HCT116 (cell line): ENCODE results near the gene KCNN3. TPM values are rescaled to one million over a fixed set of nuclear protein-coding genes. Genes with fewer than 3 reads are reported as not detected.

Source experiments
- ATAC-seq: fragments of 200-7000 bp; cut with Tn5 transposase; 2 replicates; pipeline ENCODE4 v1.9.1; 2020; ENCODE audit warnings: mild to moderate bottlenecking, moderate library complexity
- BruUV-seq: library from RNA; stranded (reverse); fragments of 400-500 nt; replicated peaks from 2 replicates; lab custom pipeline; 2021; lab: Mats Ljungman, UMichigan
- CTCF ChIA-PET: fragments of 300-600 bp; sonication (Branson Sonifier 250); formaldehyde crosslinking; loops from one replicate; lab custom pipeline; 2021; ENCODE audit warnings: antibody characterized with exemption; lab: Charles Lee
- POLR2A ChIA-PET: fragments of 300-600, 350-600 bp; sonication (Branson Sonifier 250); formaldehyde crosslinking; loops from one replicate; lab custom pipeline; 2021; ENCODE audit warnings: antibody characterized with exemption; lab: Charles Lee
- RAD21 ChIA-PET, 2 experiments: fragments of 300-600 bp; sonication (Branson Sonifier 250); formaldehyde crosslinking; loops; one replicate each; lab custom pipeline; 2023; ENCODE audit warnings: low total read pairs in 2 of 2; ENCODE audit not compliant: uncharacterized antibody in 2 of 2, unreplicated experiment in 2 of 2, low non-redundant PET in 1 of 2; lab: Charles Lee
- DNase-seq: peaks from one replicate; pipeline ENCODE4 v3.0.0-alpha.2; 2010; ENCODE audit warnings: low read depth, low spot score
- H2AFZ ChIP-seq: fragments of 200-600 bp; shearing (Covaris generic), sonication (generic); 2 replicates; pipeline ENCODE4 v1.6.1; 2017; ENCODE audit warnings: low read depth, mixed run types, mixed read lengths, antibody characterized with exemption, low read length; ENCODE audit not compliant: poor library complexity, severe bottlenecking
- H3K27ac ChIP-seq: 2 replicates; pipeline ENCODE4 v1.5.1; 2012; ENCODE audit warnings: low read depth, low read length
- H3K27me3 ChIP-seq: fragments of 200-600 bp; sonication (generic); 2 replicates; pipeline ENCODE4 v1.6.1; 2016; ENCODE audit warnings: mixed run types, low read length, mixed read lengths; ENCODE audit not compliant: insufficient read depth
- H3K36me3 ChIP-seq, 2 experiments: fragments of 200-500 bp in 1 of 2; fragments of 200-600 bp in 1 of 2; sonication (Bioruptor generic) in 1 of 2; sonication (generic) in 1 of 2; 2 replicates each; pipeline versions ENCODE4 v1.5.1 to v1.6.1; 2014 to 2016; ENCODE audit warnings: low read length in 2 of 2, inconsistent platforms in 1 of 2, mixed read lengths in 1 of 2, mixed run types in 1 of 2; ENCODE audit not compliant: insufficient read depth in 2 of 2, control insufficient read depth in 1 of 2
- H3K4me1 ChIP-seq, 2 experiments: fragments of 200-600 bp in 1 of 2; sonication (generic) in 1 of 2; 2 replicates each; pipeline versions ENCODE4 v1.5.1 to v1.6.1; 2012 to 2017; ENCODE audit warnings: low read length in 2 of 2, inconsistent platforms in 1 of 2, mild to moderate bottlenecking in 1 of 2, mixed read lengths in 1 of 2, mixed run types in 1 of 2, moderate library complexity in 1 of 2; ENCODE audit not compliant: insufficient read depth in 2 of 2, control insufficient read depth in 1 of 2
- H3K4me2 ChIP-seq: fragments of 200-600 bp; sonication (generic); 2 replicates; pipeline ENCODE4 v1.6.1; 2017; ENCODE audit warnings: mixed run types, low read length, mixed read lengths
- H3K4me3 ChIP-seq, 2 experiments: fragments of 200-600 bp in 1 of 2; sonication (generic) in 1 of 2; replicated peaks in 1 of 2; 2 replicates each; pipeline ENCODE4 v1.5.1; 2011 to 2016; ENCODE audit warnings: low read length in 2 of 2, control low read depth in 1 of 2, low read depth in 1 of 2, mild to moderate bottlenecking in 1 of 2, mixed read lengths in 1 of 2, mixed run types in 1 of 2
- H3K79me2 ChIP-seq: fragments of 200-600 bp; sonication (generic); 2 replicates; pipeline ENCODE4 v1.6.1; 2017; ENCODE audit warnings: mild to moderate bottlenecking, mixed run types, low read length, moderate library complexity, mixed read lengths; ENCODE audit not compliant: insufficient read depth
- H3K9ac ChIP-seq: fragments of 200-600 bp; sonication (generic); 2 replicates; pipeline ENCODE4 v1.6.1; 2016; ENCODE audit warnings: low read length, mixed read lengths
- H3K9me2 ChIP-seq: fragments of 200-600 bp; sonication (generic), shearing (Covaris generic); 2 replicates; pipeline ENCODE4 v1.6.1; 2017; ENCODE audit warnings: mixed run types, mild to moderate bottlenecking, moderate library complexity; ENCODE audit not compliant: insufficient read depth
- H3K9me3 ChIP-seq, 2 experiments: fragments of 200-500 bp in 1 of 2; fragments of 200-600 bp in 1 of 2; sonication (Bioruptor generic) in 1 of 2; sonication (generic) in 1 of 2; 2 replicates each; pipeline ENCODE4 v1.6.1; 2014 to 2017; ENCODE audit warnings: low read length in 2 of 2, mixed read lengths in 2 of 2, inconsistent platforms in 1 of 2, low read depth in 1 of 2, mild to moderate bottlenecking in 1 of 2, mixed run types in 1 of 2, moderate library complexity in 1 of 2; ENCODE audit not compliant: control insufficient read depth in 1 of 2, insufficient read depth in 1 of 2
- H4K20me1 ChIP-seq: fragments of 200-600 bp; sonication (generic), shearing (Covaris generic); 2 replicates; pipeline ENCODE4 v1.6.1; 2017; ENCODE audit warnings: mixed run types, mild to moderate bottlenecking, moderate library complexity; ENCODE audit not compliant: insufficient read depth
- ATF3 ChIP-seq: IDR thresholded peaks from 2 replicates; pipeline ENCODE4 v1.6.1; 2012
- CEBPB ChIP-seq: IDR thresholded peaks from 2 replicates; pipeline ENCODE4 v1.6.1; 2012; ENCODE audit warnings: low read depth
- EGR1 ChIP-seq: IDR thresholded peaks from 2 replicates; pipeline ENCODE4 v1.6.1; 2012; ENCODE audit warnings: low read depth
- EZH2phosphoT487 ChIP-seq: fragments of 200-600 bp; IDR thresholded peaks from 2 replicates; pipeline ENCODE4 v1.6.1; 2018; ENCODE audit warnings: antibody characterized with exemption, borderline replicate concordance
- FOSL1 ChIP-seq: IDR thresholded peaks from 2 replicates; pipeline ENCODE4 v1.6.1; 2012; ENCODE audit warnings: low read depth
- JUND ChIP-seq: IDR thresholded peaks from 2 replicates; pipeline ENCODE4 v1.6.1; 2012
- POLR2A ChIP-seq: IDR thresholded peaks from 2 replicates; pipeline ENCODE4 v1.7.0; 2011; ENCODE audit warnings: borderline replicate concordance; ENCODE audit not compliant: insufficient read depth, insufficient read length; ENCODE audit errors: extremely low read depth
- REST ChIP-seq: IDR thresholded peaks from 2 replicates; pipeline ENCODE4 v1.6.1; 2012; ENCODE audit warnings: low read depth
- SRF ChIP-seq: IDR thresholded peaks from 2 replicates; pipeline ENCODE4 v1.6.1; 2012; ENCODE audit warnings: low read depth
- YY1 ChIP-seq: IDR thresholded peaks from 2 replicates; pipeline ENCODE4 v1.6.1; 2011; ENCODE audit warnings: low read length, low read depth, moderate library complexity, mild to moderate bottlenecking; ENCODE audit not compliant: insufficient replicate concordance; ENCODE audit errors: extremely low read depth
- ZFX ChIP-seq: fragments of 450-650 bp; IDR thresholded peaks from 2 replicates; pipeline ENCODE4 v1.6.1; 2017
- intact Hi-C: fragments of 100-400 bp; cut with micrococcal nuclease; formaldehyde crosslinking; loops from 2 replicates; pipeline ENCODE4 v1.10.0; 2022
- total RNA-seq: library from RNA; stranded (reverse); gene quantifications from one replicate; pipeline ENCODE4 v1.2.1, GENCODE V29; 2021; ENCODE audit not compliant: unreplicated experiment
- TF ChIP-seq, protein P1 (sequence below), 3 experiments: fragments of 200-600 bp in 1 of 3; sonication (generic) in 1 of 3; IDR thresholded peaks in 2 of 3; conservative IDR thresholded peaks in 1 of 3; 2 replicates each; pipeline ENCODE4 v1.5.1; 2012 to 2017; ENCODE audit warnings: low read depth in 2 of 3, low read length in 2 of 3, antibody characterized with exemption in 1 of 3, borderline replicate concordance in 1 of 3, control low read depth in 1 of 3, mild to moderate bottlenecking in 1 of 3, mixed read lengths in 1 of 3, mixed run types in 1 of 3, moderate library complexity in 1 of 3; ENCODE audit not compliant: insufficient read depth in 1 of 3

Gene KCNN3
- total RNA-seq, 1 experiment from 2014 or later, result 1.1 TPM

GRCh38 chr1:154910851-154911250, 40.8 kb upstream of the KCNN3 start:
- ChIA-PET POLR2A (no interaction called here), RAD21 (no interaction called here)
- H3K4me3 ChIP-seq, result no peak overlapping the region

More at GRCh38 chr1:154910851-154911250, 40.8 kb upstream of the KCNN3 start:
- intact Hi-C loops, result no loop called here
- Histone ChIP-seq H3K9ac (no peak overlapping the region), H3K36me3 (no peaks in the 10 kb centered on the region), H3K4me1 (no peaks in the 10 kb centered on the region), H3K27ac (no peak overlapping the region), H4K20me1 (no peaks in the 10 kb centered on the region), H3K27me3 (no peaks in the 10 kb centered on the region), H3K4me2 (no peak overlapping the region), H3K9me3 (peaks cover 0 to 17% of the 10 kb centered on the region in 2 experiments; a peak in 1 of 4 replicates), H3K9me2 (no peaks in the 10 kb centered on the region), H2AFZ (no peak overlapping the region), H3K79me2 (no peaks in the 10 kb centered on the region)
- DNase-seq (no peak), ATAC-seq (no peak)
- TF ChIP-seq, protein P1, sequence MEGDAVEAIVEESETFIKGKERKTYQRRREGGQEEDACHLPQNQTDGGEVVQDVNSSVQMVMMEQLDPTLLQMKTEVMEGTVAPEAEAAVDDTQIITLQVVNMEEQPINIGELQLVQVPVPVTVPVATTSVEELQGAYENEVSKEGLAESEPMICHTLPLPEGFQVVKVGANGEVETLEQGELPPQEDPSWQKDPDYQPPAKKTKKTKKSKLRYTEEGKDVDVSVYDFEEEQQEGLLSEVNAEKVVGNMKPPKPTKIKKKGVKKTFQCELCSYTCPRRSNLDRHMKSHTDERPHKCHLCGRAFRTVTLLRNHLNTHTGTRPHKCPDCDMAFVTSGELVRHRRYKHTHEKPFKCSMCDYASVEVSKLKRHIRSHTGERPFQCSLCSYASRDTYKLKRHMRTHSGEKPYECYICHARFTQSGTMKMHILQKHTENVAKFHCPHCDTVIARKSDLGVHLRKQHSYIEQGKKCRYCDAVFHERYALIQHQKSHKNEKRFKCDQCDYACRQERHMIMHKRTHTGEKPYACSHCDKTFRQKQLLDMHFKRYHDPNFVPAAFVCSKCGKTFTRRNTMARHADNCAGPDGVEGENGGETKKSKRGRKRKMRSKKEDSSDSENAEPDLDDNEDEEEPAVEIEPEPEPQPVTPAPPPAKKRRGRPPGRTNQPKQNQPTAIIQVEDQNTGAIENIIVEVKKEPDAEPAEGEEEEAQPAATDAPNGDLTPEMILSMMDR (IDR thresholded peaks at IDR 0.05 in 2 of 3, conservative IDR thresholded peaks at IDR 0.05 in 1 of 3; ENCODE audit: borderline replicate concordance in 1 of 3, insufficient read depth in 1 of 3, low read depth in 2 of 3, low read length in 2 of 3), result no peak
- TF ChIP-seq JUND, result no peak
- TF ChIP-seq POLR2A, result no peak
- no peak for TF ChIP-seq EZH2phosphoT487
- TF ChIP-seq ATF3, result no peak
- TF ChIP-seq SRF, result no peak
- TF ChIP-seq FOSL1, result no peak
- TF ChIP-seq CEBPB, result no peak
- no peak for TF ChIP-seq REST
- no peak for TF ChIP-seq YY1
- no peak for TF ChIP-seq EGR1
- TF ChIP-seq ZFX, result no peak
- CTCF ChIA-PET, result no interaction called here
- BruUV-seq, result no TSS peak
